H9 (cell line): ENCODE results near the gene PDK4. TPM values are rescaled to one million over a fixed set of nuclear protein-coding genes. Genes with fewer than 3 reads are reported as not detected.

Experiments used
- DNase-seq: peaks from one replicate; pipeline ENCODE4 v3.0.0-alpha.2; 2017
- H2AFZ ChIP-seq: one replicate; pipeline ENCODE4 v1.6.1; 2013; ENCODE audit warnings: mild to moderate bottlenecking, low read length, control low read depth, moderate library complexity
- H2AK5ac ChIP-seq: 2 replicates; pipeline ENCODE4 v1.6.1; 2013; ENCODE audit warnings: low read length, control low read depth, mixed read lengths; ENCODE audit not compliant: insufficient read length
- H2BK120ac ChIP-seq: one replicate; pipeline ENCODE4 v1.6.1; 2013; ENCODE audit warnings: low read depth, mild to moderate bottlenecking, low read length, control low read depth, inconsistent platforms; ENCODE audit not compliant: poor library complexity, severe bottlenecking
- H2BK12ac ChIP-seq: 2 replicates; pipeline ENCODE4 v1.6.1; 2013; ENCODE audit warnings: low read length, control low read depth, mixed read lengths, low read depth; ENCODE audit not compliant: insufficient read length
- H2BK15ac ChIP-seq: 2 replicates; pipeline ENCODE4 v1.6.1; 2013; ENCODE audit warnings: low read depth, low read length, control low read depth
- H2BK20ac ChIP-seq: one replicate; pipeline ENCODE4 v1.6.1; 2013; ENCODE audit warnings: low read depth, mild to moderate bottlenecking, low read length, control low read depth, inconsistent platforms; ENCODE audit not compliant: poor library complexity, severe bottlenecking
- H2BK5ac ChIP-seq: 2 replicates; pipeline ENCODE4 v1.6.1; 2013; ENCODE audit warnings: low read length, control low read depth, mixed read lengths; ENCODE audit not compliant: insufficient read length
- H3K14ac ChIP-seq: 2 replicates; pipeline ENCODE4 v1.6.1; 2013; ENCODE audit warnings: low read length, control low read depth; ENCODE audit not compliant: insufficient read depth
- H3K18ac ChIP-seq: 2 replicates; pipeline ENCODE4 v1.6.1; 2013; ENCODE audit warnings: low read depth, mild to moderate bottlenecking, mixed read lengths, low read length, control low read depth; ENCODE audit not compliant: insufficient read length
- H3K23ac ChIP-seq: 2 replicates; pipeline ENCODE4 v1.6.1; 2013; ENCODE audit warnings: low read length, control low read depth, mixed read lengths, low read depth; ENCODE audit not compliant: insufficient read length
- H3K23me2 ChIP-seq: 2 replicates; pipeline ENCODE4 v1.6.1; 2013; ENCODE audit warnings: low read depth, mild to moderate bottlenecking, mixed read lengths, low read length, control low read depth; ENCODE audit not compliant: insufficient read length, poor library complexity, severe bottlenecking
- H3K27ac ChIP-seq: 2 replicates; pipeline ENCODE4 v1.5.1; 2013; ENCODE audit warnings: low read length, control low read depth, mixed read lengths, low read depth; ENCODE audit not compliant: insufficient read length
- H3K27me3 ChIP-seq: 2 replicates; pipeline ENCODE4 v1.6.1; 2013; ENCODE audit warnings: low read length, control low read depth, inconsistent platforms; ENCODE audit not compliant: insufficient read depth
- H3K4ac ChIP-seq: 2 replicates; pipeline ENCODE4 v1.6.1; 2013; ENCODE audit warnings: low read depth, mild to moderate bottlenecking, control low read depth, inconsistent platforms, low read length, moderate library complexity
- H3K4me1 ChIP-seq: 2 replicates; pipeline ENCODE4 v1.6.1; 2013; ENCODE audit warnings: low read length, control low read depth, inconsistent platforms; ENCODE audit not compliant: insufficient read depth
- H3K4me2 ChIP-seq: 2 replicates; pipeline ENCODE4 v1.6.1; 2013; ENCODE audit warnings: low read length, control low read depth, mixed read lengths; ENCODE audit not compliant: insufficient read length, insufficient read depth
- H3K56ac ChIP-seq: 2 replicates; pipeline ENCODE4 v1.6.1; 2013; ENCODE audit warnings: low read depth, mild to moderate bottlenecking, mixed read lengths, low read length, control low read depth; ENCODE audit not compliant: insufficient read length
- H3K79me1 ChIP-seq: 2 replicates; pipeline ENCODE4 v1.6.1; 2013; ENCODE audit warnings: low read depth, mild to moderate bottlenecking, moderate library complexity, low read length, control low read depth, inconsistent platforms; ENCODE audit not compliant: insufficient read depth, poor library complexity, severe bottlenecking
- H3K79me2 ChIP-seq: 2 replicates; pipeline ENCODE4 v1.6.1; 2013; ENCODE audit warnings: low read length, control low read depth, inconsistent platforms; ENCODE audit not compliant: insufficient read depth
- H3K9ac ChIP-seq: 2 replicates; pipeline ENCODE4 v1.6.1; 2013; ENCODE audit warnings: low read length, control low read depth, mixed read lengths; ENCODE audit not compliant: insufficient read length; ENCODE audit errors: extremely low read depth
- H3K9me3 ChIP-seq: one replicate; pipeline ENCODE4 v1.6.1; 2013; ENCODE audit warnings: low read depth, low read length, inconsistent platforms; ENCODE audit not compliant: control insufficient read depth
- H3T11ph ChIP-seq: one replicate; pipeline ENCODE4 v1.6.1; 2013; ENCODE audit warnings: mild to moderate bottlenecking, low read length, control low read depth, inconsistent platforms
- H4K20me1 ChIP-seq: one replicate; pipeline ENCODE4 v1.6.1; 2013; ENCODE audit not compliant: control insufficient read depth, insufficient read length, insufficient read depth
- H4K5ac ChIP-seq: 2 replicates; pipeline ENCODE4 v1.6.1; 2013; ENCODE audit warnings: low read depth, mild to moderate bottlenecking, mixed read lengths, low read length, control low read depth; ENCODE audit not compliant: insufficient read length
- H4K8ac ChIP-seq: replicated peaks from 2 replicates; pipeline ENCODE4 v1.6.1; 2013; ENCODE audit warnings: low read length, control low read depth, mixed read lengths, low read depth; ENCODE audit not compliant: insufficient read length
- H4K91ac ChIP-seq: 2 replicates; pipeline ENCODE4 v1.6.1; 2013; ENCODE audit warnings: low read depth, mild to moderate bottlenecking, moderate library complexity, mixed read lengths, low read length, control low read depth; ENCODE audit not compliant: insufficient read length
- H3K27ac Mint-ChIP-seq, 3 experiments: 2 replicates in 2 of 3; 3 replicates in 1 of 3; pipeline ENCODE4 v1.8.0; 2020 to 2021; ENCODE audit warnings: mixed read lengths in 3 of 3, mild to moderate bottlenecking in 1 of 3, moderate library complexity in 1 of 3
- H3K27me3 Mint-ChIP-seq: 2 replicates; pipeline ENCODE4 v1.8.0; 2021; ENCODE audit warnings: low read depth, mild to moderate bottlenecking, moderate library complexity, mixed read lengths
- H3K36me3 Mint-ChIP-seq, 3 experiments: 2 replicates in 2 of 3; 3 replicates in 1 of 3; pipeline ENCODE4 v1.8.0; 2020 to 2021; ENCODE audit warnings: low read depth in 3 of 3, mixed read lengths in 3 of 3; ENCODE audit not compliant: insufficient read depth in 1 of 3
- H3K4me1 Mint-ChIP-seq, 2 experiments: 2 replicates each; pipeline ENCODE4 v1.8.0; 2020; ENCODE audit warnings: mixed read lengths in 2 of 2
- H3K4me3 Mint-ChIP-seq, 2 experiments: 2 replicates in 1 of 2; 3 replicates in 1 of 2; pipeline ENCODE4 v1.8.0; 2020 to 2021; ENCODE audit warnings: mild to moderate bottlenecking in 2 of 2, mixed read lengths in 2 of 2, moderate library complexity in 1 of 2
- H3K9me3 Mint-ChIP-seq, 2 experiments: 2 replicates in 1 of 2; 3 replicates in 1 of 2; pipeline ENCODE4 v1.8.0; 2020; ENCODE audit warnings: mild to moderate bottlenecking in 2 of 2, mixed read lengths in 2 of 2, moderate library complexity in 1 of 2
- WGBS: extraction: QIAGEN DNeasy Blood & Tissue Kit; methylation state at CpG from one replicate; pipeline ENCODE4 v1.1.7; 2013; ENCODE audit warnings: missing lambda C conversion rate, low lambda C conversion rate, mixed read lengths; ENCODE audit not compliant: insufficient read length; ENCODE audit errors: extremely low coverage; 5-methylcytosine and 5-hydroxymethylcytosine counted together
- total RNA-seq: library from RNA; stranded (reverse); gene quantifications from 2 replicates; pipeline ENCODE4 v1.2.1, GENCODE V29; 2021
- TF ChIP-seq, protein P1 (sequence below): fragments of 200-600 bp; sonication (generic); conservative IDR thresholded peaks from 3 replicates; pipeline ENCODE4 v1.8.0; 2021; ENCODE audit warnings: antibody characterized with exemption, mild to moderate bottlenecking

The PDK4 gene
- total RNA-seq, 1 experiment from 2014 or later = not detected

DNA sequence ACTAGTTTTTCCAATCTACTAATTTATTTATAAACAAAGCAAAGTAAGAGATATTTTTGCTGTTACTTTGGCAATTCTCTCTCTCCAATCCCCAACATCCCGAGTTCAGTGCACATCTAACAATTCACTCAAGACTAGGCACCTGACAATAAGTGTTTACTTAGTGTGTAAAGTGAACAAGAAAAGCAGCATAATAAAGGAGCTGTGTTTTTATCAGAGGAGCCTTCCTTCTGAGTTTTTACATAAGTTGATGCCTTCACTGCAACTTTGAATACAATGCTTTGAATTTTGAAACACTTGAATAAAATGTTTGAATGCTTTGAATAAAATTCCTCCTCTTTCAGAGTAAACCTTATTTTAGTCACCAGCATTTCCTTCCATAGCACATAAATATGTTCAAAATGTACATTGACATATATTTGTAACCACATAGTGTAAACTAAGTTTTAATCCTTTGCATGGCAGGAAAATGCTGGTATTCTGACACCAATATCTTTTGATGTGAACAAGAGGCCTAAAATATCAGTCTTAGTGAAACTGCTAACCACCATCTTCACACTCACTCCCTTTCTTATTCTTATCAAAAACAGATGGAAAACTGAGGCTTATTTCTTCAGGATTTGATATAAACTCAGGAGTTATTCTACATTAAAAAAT lies 11.4 kb downstream of the PDK4 start:
- H2BK15ac ChIP-seq = no peak overlapping the region
- no peak for DNase-seq
- TF ChIP-seq, protein P1, sequence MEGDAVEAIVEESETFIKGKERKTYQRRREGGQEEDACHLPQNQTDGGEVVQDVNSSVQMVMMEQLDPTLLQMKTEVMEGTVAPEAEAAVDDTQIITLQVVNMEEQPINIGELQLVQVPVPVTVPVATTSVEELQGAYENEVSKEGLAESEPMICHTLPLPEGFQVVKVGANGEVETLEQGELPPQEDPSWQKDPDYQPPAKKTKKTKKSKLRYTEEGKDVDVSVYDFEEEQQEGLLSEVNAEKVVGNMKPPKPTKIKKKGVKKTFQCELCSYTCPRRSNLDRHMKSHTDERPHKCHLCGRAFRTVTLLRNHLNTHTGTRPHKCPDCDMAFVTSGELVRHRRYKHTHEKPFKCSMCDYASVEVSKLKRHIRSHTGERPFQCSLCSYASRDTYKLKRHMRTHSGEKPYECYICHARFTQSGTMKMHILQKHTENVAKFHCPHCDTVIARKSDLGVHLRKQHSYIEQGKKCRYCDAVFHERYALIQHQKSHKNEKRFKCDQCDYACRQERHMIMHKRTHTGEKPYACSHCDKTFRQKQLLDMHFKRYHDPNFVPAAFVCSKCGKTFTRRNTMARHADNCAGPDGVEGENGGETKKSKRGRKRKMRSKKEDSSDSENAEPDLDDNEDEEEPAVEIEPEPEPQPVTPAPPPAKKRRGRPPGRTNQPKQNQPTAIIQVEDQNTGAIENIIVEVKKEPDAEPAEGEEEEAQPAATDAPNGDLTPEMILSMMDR = no peak
- H2BK12ac ChIP-seq = no peak overlapping the region
- Mint-ChIP-seq H3K27ac (no peak overlapping the region), H3K27me3 (no peaks in the 10 kb centered on the region; the same call in 1 of the 2 replicates), H3K36me3 (no peaks in the 10 kb centered on the region), H3K4me3 (no peak overlapping the region), H3K4me1 (peaks cover 8 to 9% of the 10 kb centered on the region in 2 experiments; a peak in 3 of 4 replicates), H3K9me3 (no peaks in the 10 kb centered on the region)
- no peaks in the 10 kb centered on the region for H3K79me2 ChIP-seq
- no peak overlapping the region for H4K91ac ChIP-seq
- H3K9me3 ChIP-seq = no peaks in the 10 kb centered on the region
- H2BK20ac ChIP-seq = no peak overlapping the region
- no peaks in the 10 kb centered on the region for H3K4me1 ChIP-seq
- H4K5ac ChIP-seq = no peak overlapping the region
- no peaks in the 10 kb centered on the region for H3K79me1 ChIP-seq
- H2BK120ac ChIP-seq = no peak overlapping the region
- no peaks in the 10 kb centered on the region for H4K20me1 ChIP-seq
- no peak overlapping the region for H2BK5ac ChIP-seq
- H3K56ac ChIP-seq = no peak overlapping the region
- no peak overlapping the region for H2AK5ac ChIP-seq
- no peak overlapping the region for H3K4ac ChIP-seq
- H3K9ac ChIP-seq = no peak overlapping the region
- H3K18ac ChIP-seq = no peak overlapping the region
- no peak overlapping the region for H3K4me2 ChIP-seq
- H4K8ac ChIP-seq = no peak overlapping the region
- no peak overlapping the region for H3K27ac ChIP-seq
- H2AFZ ChIP-seq = no peak overlapping the region
- H3K27me3 ChIP-seq = no peaks in the 10 kb centered on the region
- H3K23me2 ChIP-seq = no peaks in the 10 kb centered on the region
- no peak overlapping the region for H3K14ac ChIP-seq
- WGBS = no CpG with 5 or more reads among the region's 1 CpG
- H3T11ph ChIP-seq = no peak overlapping the region
- no peak overlapping the region for H3K23ac ChIP-seq
